HG03066 (cell line): Measurements from ENCODE around the gene ZNF350.
A peak's percentile ranks its signal among the peaks of the same experiment; 100 is the strongest.
"Not testable (repeated sequence)": the region's sequence is repeated elsewhere in the genome, so short reads cannot be mapped to it uniquely, and the experiment has no call there.

Experiments
- ATAC-seq: cut with Tn5 transposase; IDR thresholded peaks from one replicate; pipeline ENCODE4 v1.9.1; 2021; ENCODE audit warnings: low read depth; ENCODE audit not compliant: unreplicated experiment

ZNF350 gene

GRCh38 chr19:51986309-51987291 is at the start of gene ZNF350:
ZNF350 (minus strand) TSS chr19:51986840; CDS start chr19:51974360, 12,480 bp downstream.
- ATAC-seq, result peak; percentile 65

- no peak for ATAC-seq
Measured at GRCh38 chr19:52034051-52034728, 47.5 kb upstream of the ZNF350 start.

GRCh38 chr19:52028780-52029123 is 42.1 kb upstream of the ZNF350 start:
- ATAC-seq, result peak; percentile 20

GRCh38 chr19:52028027-52028779 is 41.6 kb upstream of the ZNF350 start, which contains the start of gene ZNF614:
ZNF614 (minus strand) TSS chr19:52028379; CDS start chr19:52025745, 2,634 bp downstream.
- ATAC-seq, result peak; percentile 74

- ATAC-seq, result not testable (repeated sequence)
Measured at GRCh38 chr19:52026255-52026990, 39.8 kb upstream of the ZNF350 start.

- not testable (repeated sequence) for ATAC-seq
Measured at GRCh38 chr19:52024478-52024877, 37.8 kb upstream of the ZNF350 start.

GRCh38 chr19:52022193-52022592 is 35.6 kb upstream of the ZNF350 start:
- no peak for ATAC-seq

- no peak for ATAC-seq
Measured at GRCh38 chr19:52020506-52020905, 33.9 kb upstream of the ZNF350 start.

GRCh38 chr19:52010674-52011073 is 24.0 kb upstream of the ZNF350 start:
- no peak for ATAC-seq

- no peak for ATAC-seq
Measured at GRCh38 chr19:52007806-52008557, 21.3 kb upstream of the ZNF350 start, which contains the start of gene ZNF615. ZNF615 (minus strand) TSS chr19:52008211; CDS start chr19:52003711, 4,500 bp downstream.

GRCh38 chr19:52007451-52007805 is 20.8 kb upstream of the ZNF350 start:
- ATAC-seq, result no peak

GRCh38 chr19:51994048-51994644 is 7.5 kb upstream of the ZNF350 start:
- ATAC-seq, result no peak

GRCh38 chr19:51993422-51993821 is 6.8 kb upstream of the ZNF350 start:
- ATAC-seq, result no peak

GRCh38 chr19:51983361-51983760 is 3.3 kb downstream of the ZNF350 start:
- no peak for ATAC-seq

GRCh38 chr19:51980926-51981325 is 5.7 kb downstream of the ZNF350 start:
- not testable (repeated sequence) for ATAC-seq

- ATAC-seq, result no peak
Measured at GRCh38 chr19:51980116-51980736, 6.4 kb downstream of the ZNF350 start.

GRCh38 chr19:51978882-51979281 is 7.8 kb downstream of the ZNF350 start:
- no peak for ATAC-seq

- no peak for ATAC-seq
Measured at GRCh38 chr19:51977346-51977745, 9.3 kb downstream of the ZNF350 start.
